GM12878 (cell line): Measurements from ENCODE around the gene RASD1. TPM values are rescaled to one million over a fixed set of nuclear protein-coding genes. Genes with fewer than 3 reads are reported as not detected.

Source experiments
- ATAC-seq: fragments of 200-7000 bp; cut with Tn5 transposase; 3 replicates; pipeline ENCODE4 v1.9.1; 2020; ENCODE audit warnings: mild to moderate bottlenecking, moderate library complexity
- BruUV-seq: library from RNA; stranded (reverse); fragments of 400-500 nt; replicated peaks from 2 replicates; lab custom pipeline; 2021; lab: Mats Ljungman, UMichigan
- CTCF ChIA-PET: fragments of 300-600 bp; sonication (Branson Sonifier 250); formaldehyde crosslinking; extraction: SDS; loops from one replicate; lab custom pipeline; 2021; ENCODE audit warnings: inconsistent platforms; lab: Yijun Ruan, JAX
- POLR2A ChIA-PET: fragments of 350-600 bp; formaldehyde crosslinking; extraction: SDS; loops from one replicate; lab custom pipeline; 2021; ENCODE audit warnings: inconsistent platforms; lab: Charles Lee
- RAD21 ChIA-PET: fragments of 300-600 bp; sonication (Branson Sonifier 250); formaldehyde crosslinking; loops from one replicate; lab custom pipeline; 2023; ENCODE audit warnings: antibody characterized with exemption; ENCODE audit not compliant: unreplicated experiment; lab: Charles Lee
- SMC1A ChIA-PET: fragments of 300-600 bp; sonication (Branson Sonifier 250); formaldehyde crosslinking; loops from one replicate; lab custom pipeline; 2023; ENCODE audit not compliant: unreplicated experiment, uncharacterized antibody; lab: Charles Lee
- DNase-seq: peaks from one replicate; pipeline ENCODE4 v3.0.0-alpha.2; 2011; ENCODE audit warnings: low read depth, low spot score
- FAIRE-seq: peaks from 3 replicates; lab custom pipeline; 2011; peaks lifted over from hg19 to GRCh38; lab: Jason Lieb, UNC
- H2AFZ ChIP-seq: 2 replicates; pipeline ENCODE4 v1.6.0; 2011; ENCODE audit warnings: low read depth, low read length, control low read depth; ENCODE audit not compliant: control insufficient read depth
- H3K27ac ChIP-seq: 2 replicates; pipeline ENCODE4 v1.5.1; 2011; ENCODE audit warnings: control low read depth; ENCODE audit not compliant: control insufficient read depth, insufficient read depth
- H3K27me3 ChIP-seq, 2 experiments: replicated peaks in 1 of 2; 2 replicates each; pipeline versions ENCODE4 v1.6.0 to v1.6.1; 2011; ENCODE audit warnings: low read length in 1 of 2; ENCODE audit not compliant: control insufficient read depth in 2 of 2, insufficient read depth in 2 of 2
- H3K36me3 ChIP-seq, 2 experiments: 2 replicates each; pipeline ENCODE4 v1.5.1; 2011; ENCODE audit warnings: low read length in 1 of 2; ENCODE audit not compliant: control insufficient read depth in 2 of 2, insufficient read depth in 2 of 2
- H3K4me1 ChIP-seq: 2 replicates; pipeline ENCODE4 v1.6.1; 2011; ENCODE audit warnings: mild to moderate bottlenecking, low read length, moderate library complexity, mixed read lengths; ENCODE audit not compliant: control insufficient read depth, insufficient read depth
- H3K4me2 ChIP-seq: 2 replicates; pipeline ENCODE4 v1.6.0; 2011; ENCODE audit warnings: control low read depth; ENCODE audit not compliant: control insufficient read depth, insufficient read depth
- H3K4me3 ChIP-seq: fragments of 200-600 bp; sonication (generic); 2 replicates; pipeline ENCODE4 v1.5.1; 2016
- H3K79me2 ChIP-seq: 2 replicates; pipeline ENCODE4 v1.6.0; 2011; ENCODE audit warnings: low read length; ENCODE audit not compliant: control insufficient read depth, insufficient read depth
- H3K9ac ChIP-seq: 2 replicates; pipeline ENCODE4 v1.8.0; 2011; ENCODE audit warnings: low read length, control low read depth, mixed read lengths; ENCODE audit not compliant: control insufficient read depth, insufficient read depth
- H3K9me3 ChIP-seq: replicated peaks from 3 replicates; pipeline ENCODE4 v1.5.1; 2011; ENCODE audit warnings: mild to moderate bottlenecking, low read length; ENCODE audit not compliant: control insufficient read depth, insufficient read depth
- H4K20me1 ChIP-seq: 2 replicates; pipeline ENCODE4 v1.6.0; 2011; ENCODE audit not compliant: control insufficient read depth, insufficient read depth
- ASH2L ChIP-seq: fragments of 300-600, 200-600 bp; sonication (generic); IDR thresholded peaks from 2 replicates; pipeline ENCODE4 v1.6.1; 2017; ENCODE audit warnings: low read depth, mild to moderate bottlenecking, borderline replicate concordance
- ATF7 ChIP-seq: fragments of 450-650 bp; IDR thresholded peaks from 2 replicates; pipeline ENCODE4 v1.6.1; 2016; ENCODE audit warnings: low read depth, mild to moderate bottlenecking
- CEBPB ChIP-seq, 2 experiments: fragments of 150-350 bp in 1 of 2; IDR thresholded peaks; 2 replicates each; pipeline ENCODE4 v1.6.1; 2012 to 2014; ENCODE audit warnings: low read depth in 2 of 2, low read length in 2 of 2, borderline replicate concordance in 1 of 2, inconsistent platforms in 1 of 2
- CHD2 ChIP-seq: IDR thresholded peaks from 2 replicates; pipeline ENCODE4 v1.6.1; 2011; ENCODE audit warnings: low read depth, low read length, improper control_type of control experiment, borderline replicate concordance
- GABPA ChIP-seq: IDR thresholded peaks from 2 replicates; pipeline ENCODE4 v1.6.1; 2014; ENCODE audit warnings: antibody characterized with exemption, low read depth, mild to moderate bottlenecking, inconsistent platforms
- IRF5 ChIP-seq: fragments of 450-650 bp; IDR thresholded peaks from 2 replicates; pipeline ENCODE4 v1.6.1; 2017; ENCODE audit warnings: borderline replicate concordance
- PRDM15 ChIP-seq: fragments of 450-650 bp; formaldehyde crosslinking; IDR thresholded peaks from 2 replicates; pipeline ENCODE4 v1.4.0; 2020; ENCODE audit warnings: mild to moderate bottlenecking, moderate library complexity
- RAD51 ChIP-seq: fragments of 450-650 bp; IDR thresholded peaks from 2 replicates; pipeline ENCODE4 v1.6.1; 2016; ENCODE audit warnings: moderate library complexity, mild to moderate bottlenecking, inconsistent platforms
- SMAD1 ChIP-seq: fragments of 450-650 bp; IDR thresholded peaks from 2 replicates; pipeline ENCODE4 v1.6.1; 2018; ENCODE audit warnings: mild to moderate bottlenecking, low read depth; ENCODE audit not compliant: partially characterized antibody
- SMARCA5 ChIP-seq: fragments of 450-650 bp; IDR thresholded peaks from 2 replicates; pipeline ENCODE4 v1.6.1; 2017; ENCODE audit warnings: mild to moderate bottlenecking
- STAT3 ChIP-seq: IDR thresholded peaks from 2 replicates; pipeline ENCODE4 v1.6.1; 2011; ENCODE audit warnings: low read depth, low read length, improper control_type of control experiment
- TBL1XR1 ChIP-seq: IDR thresholded peaks from 2 replicates; pipeline ENCODE4 v1.6.1; 2012; ENCODE audit warnings: low read depth, low read length, improper control_type of control experiment
- ZZZ3 ChIP-seq: IDR thresholded peaks from 2 replicates; pipeline ENCODE4 v1.6.1; 2011; ENCODE audit warnings: low read depth; ENCODE audit not compliant: control insufficient read depth, insufficient read length
- WGBS: methylation state at CpG from one replicate; pipeline ENCODE4 v1.1.6; 2016; ENCODE audit warnings: low lambda C conversion rate; ENCODE audit not compliant: insufficient replicate concordance, insufficient coverage; ENCODE audit errors: missing lambda C conversion rate; 5-methylcytosine and 5-hydroxymethylcytosine counted together
- in situ Hi-C: fragments of 300-500 bp; cut with MboI; formaldehyde crosslinking; loops from 9 replicates; pipeline ENCODE4 v1.14.3; 2018; ENCODE audit warnings: mixed read lengths
- intact Hi-C: fragments of 100-400 bp; cut with micrococcal nuclease; formaldehyde crosslinking; loops from one replicate; pipeline ENCODE4 v1.14.2; 2022; ENCODE audit not compliant: unreplicated experiment
- polyA plus RNA-seq, 11 experiments: library from polyadenylated mRNA; depleted of rRNA in 4 of 11; unstranded in 6 of 11; stranded (reverse) in 5 of 11; fragments of >200 nt; fragmentation: Nextera tagmentation in 4 of 11; fragmentation: Illumina TruSeq in 1 of 11; extraction: Ambion mirVana in 4 of 11; extraction: Trizol in 1 of 11; gene quantifications; 1 replicate in 1 of 11; 2 replicates in 10 of 11; pipeline versions ENCODE4 v1.2.1 to v1.2.3, GENCODE V29; 2011 to 2016; ENCODE audit warnings: inconsistent platforms in 2 of 11, missing spikeins in 2 of 11, low read depth in 1 of 11
- total RNA-seq, 4 experiments: library from RNA; depleted of rRNA in 3 of 4; stranded (reverse); fragments of >200 nt in 3 of 4; fragmentation: Illumina TruSeq in 1 of 4; extraction: Trizol in 1 of 4; gene quantifications; 2 replicates each; pipeline versions ENCODE4 v1.2.1 to v1.2.3, GENCODE V29; 2013 to 2021
- TF ChIP-seq, protein P1 (sequence below), 3 experiments: IDR thresholded peaks in 2 of 3; conservative IDR thresholded peaks in 1 of 3; 2 replicates each; pipeline ENCODE4 v1.5.1; 2011; ENCODE audit warnings: low read depth in 3 of 3, low read length in 3 of 3, mild to moderate bottlenecking in 3 of 3, control low read depth in 2 of 3, moderate library complexity in 2 of 3, inconsistent platforms in 1 of 3, mixed read lengths in 1 of 3; ENCODE audit not compliant: control insufficient read depth in 2 of 3, insufficient read depth in 1 of 3; ENCODE audit errors: extremely low read depth in 1 of 3

The RASD1 gene
- total and polyA plus RNA-seq, 10 of the 15 experiments (the other 5 are each of a cell fraction or from before 2014, with no cell fraction given): 0.14 to 0.33 TPM; not detected in 8

DNA sequence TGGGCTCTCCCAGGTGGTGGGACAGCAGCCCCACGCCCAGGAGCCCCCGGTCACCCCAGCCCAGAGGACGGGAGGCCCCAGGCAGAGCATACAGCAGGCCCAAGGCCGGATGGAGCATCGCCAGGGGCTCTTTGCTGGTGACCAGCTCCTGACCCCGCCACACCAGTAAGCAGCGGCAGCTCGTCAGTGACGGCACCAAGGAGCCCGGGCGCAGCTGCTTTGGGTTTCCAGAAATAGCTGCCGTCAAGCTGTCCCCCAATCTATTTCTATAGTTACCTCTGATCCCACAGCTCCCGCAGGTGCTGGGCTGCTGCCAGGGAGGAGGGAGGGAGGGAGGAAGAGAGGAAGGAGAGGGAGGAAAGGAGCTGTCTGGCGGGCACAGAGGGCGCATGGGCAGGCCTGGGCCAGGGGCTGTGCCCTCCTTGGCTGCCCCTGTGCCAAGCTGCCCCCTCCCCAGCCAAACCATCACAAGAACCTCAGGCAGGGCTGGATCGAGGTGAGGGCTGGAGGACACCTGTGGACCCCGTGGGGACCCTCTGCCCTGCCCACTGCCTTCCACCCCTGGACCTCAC, 10.8 kb upstream of the RASD1 start:
- intact Hi-C loops (no loop called here), in situ Hi-C loops (no loop called here)
- no peak overlapping the region for H3K27ac ChIP-seq
- 24% methylated on average over 16 of the region's 17 CpGs for WGBS
- H3K4me1 ChIP-seq: no peaks in the 10 kb centered on the region
- no peak for FAIRE-seq
- H3K9me3 ChIP-seq: no peaks in the 10 kb centered on the region
- no peak overlapping the region for H3K4me3 ChIP-seq
- H2AFZ ChIP-seq: no peak overlapping the region
- CTCF ChIA-PET: interaction anchor here (1.2 kb wide), 1 partner anchor 11 kb away, joined by 4 read pairs; no protein-coding TSS in a partner anchor
- POLR2A ChIA-PET: no interaction called here
- no peak for DNase-seq
- no TSS peak for BruUV-seq
- no peak overlapping the region for H3K9ac ChIP-seq
- H4K20me1 ChIP-seq: no peaks in the 10 kb centered on the region
- RAD21 ChIA-PET: no interaction called here
- no peaks in the 10 kb centered on the region for H3K79me2 ChIP-seq
- no peak overlapping the region for H3K4me2 ChIP-seq
- ATAC-seq: no peak
- H3K36me3 ChIP-seq: no peaks in the 10 kb centered on the region
- SMC1A ChIA-PET: no interaction called here
- no peaks in the 10 kb centered on the region for H3K27me3 ChIP-seq
- TF ChIP-seq ZZZ3 (no peak), TBL1XR1 (no peak), SMARCA5 (no peak), SMAD1 (no peak), CEBPB (IDR thresholded peaks at IDR 0.05; ENCODE audit: borderline replicate concordance in 1 of 2, low read depth in 2 of 2, low read length in 2 of 2) (no peak), IRF5 (no peak), PRDM15 (no peak), STAT3 (no peak), RAD51 (no peak), ASH2L (no peak), CHD2 (no peak), GABPA (no peak), ATF7 (no peak)
- TF ChIP-seq, protein P1, sequence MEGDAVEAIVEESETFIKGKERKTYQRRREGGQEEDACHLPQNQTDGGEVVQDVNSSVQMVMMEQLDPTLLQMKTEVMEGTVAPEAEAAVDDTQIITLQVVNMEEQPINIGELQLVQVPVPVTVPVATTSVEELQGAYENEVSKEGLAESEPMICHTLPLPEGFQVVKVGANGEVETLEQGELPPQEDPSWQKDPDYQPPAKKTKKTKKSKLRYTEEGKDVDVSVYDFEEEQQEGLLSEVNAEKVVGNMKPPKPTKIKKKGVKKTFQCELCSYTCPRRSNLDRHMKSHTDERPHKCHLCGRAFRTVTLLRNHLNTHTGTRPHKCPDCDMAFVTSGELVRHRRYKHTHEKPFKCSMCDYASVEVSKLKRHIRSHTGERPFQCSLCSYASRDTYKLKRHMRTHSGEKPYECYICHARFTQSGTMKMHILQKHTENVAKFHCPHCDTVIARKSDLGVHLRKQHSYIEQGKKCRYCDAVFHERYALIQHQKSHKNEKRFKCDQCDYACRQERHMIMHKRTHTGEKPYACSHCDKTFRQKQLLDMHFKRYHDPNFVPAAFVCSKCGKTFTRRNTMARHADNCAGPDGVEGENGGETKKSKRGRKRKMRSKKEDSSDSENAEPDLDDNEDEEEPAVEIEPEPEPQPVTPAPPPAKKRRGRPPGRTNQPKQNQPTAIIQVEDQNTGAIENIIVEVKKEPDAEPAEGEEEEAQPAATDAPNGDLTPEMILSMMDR (IDR thresholded peaks at IDR 0.05 in 2 of 3, conservative IDR thresholded peaks at IDR 0.05 in 1 of 3; ENCODE audit: control insufficient read depth in 2 of 3, extremely low read depth in 1 of 3, insufficient read depth in 1 of 3, low read depth in 3 of 3, low read length in 3 of 3): no peak
